LNCaP clone FGC (cell line): Measurements from ENCODE around the gene SCAMP2.

ENCODE experiments used
- DNase-seq: peaks from one replicate; pipeline ENCODE4 v3.0.0-alpha.2; 2011; ENCODE audit warnings: low read depth
- H3K4me3 ChIP-seq: 2 replicates; pipeline ENCODE4 v1.5.1; 2011; ENCODE audit warnings: mild to moderate bottlenecking, low read depth, low read length, control low read depth
- CTCF ChIP-seq: IDR thresholded peaks from 2 replicates; pipeline ENCODE4 v1.5.1; 2012; ENCODE audit warnings: mild to moderate bottlenecking; ENCODE audit not compliant: control insufficient read depth, insufficient read depth; ENCODE audit errors: extremely low read depth

SCAMP2 gene

GRCh38 chr15:74798388-74799254, 74.5 kb downstream of the SCAMP2 start:
- H3K4me3 ChIP-seq, result no peak overlapping the region
- no peak for DNase-seq
- peak; percentile 29 for TF ChIP-seq CTCF

GRCh38 chr15:74795966-74796625, 77.1 kb downstream of the SCAMP2 start:
- no peak for TF ChIP-seq CTCF
- no peak overlapping the region for H3K4me3 ChIP-seq
- no peak for DNase-seq

GRCh38 chr15:74794970-74795349, 78.2 kb downstream of the SCAMP2 start:
- no peak for TF ChIP-seq CTCF

GRCh38 chr15:74794248-74794969, 78.8 kb downstream of the SCAMP2 start:
- no peak for DNase-seq
- TF ChIP-seq CTCF, result no peak
- H3K4me3 ChIP-seq, result no peak overlapping the region

More at GRCh38 chr15:74794970-74795349, 78.2 kb downstream of the SCAMP2 start:
- no peak overlapping the region for H3K4me3 ChIP-seq
- no peak for DNase-seq
